Measurements from ENCODE around the gene ZNF74. TPM values are rescaled to one million over a fixed set of nuclear protein-coding genes. Genes with fewer than 3 reads are reported as not detected.
"Not testable (repeated sequence)": the region's sequence is repeated elsewhere in the genome, so short reads cannot be mapped to it uniquely, and the experiment has no call there.

ZNF74 gene
- total RNA-seq, 2 experiments from 2014 or later, result 7.9 to 8.0 TPM

- peaks cover 16% of the 10 kb centered on the region for H3K4me1 Mint-ChIP-seq (ENCODE audit: low read depth)
- H3K36me3 Mint-ChIP-seq (ENCODE audit: low read depth); H3K27me3 Mint-ChIP-seq (ENCODE audit: low read depth); DNase-seq; intact Hi-C loops (cut with micrococcal nuclease); H3K27ac Mint-ChIP-seq; CTCF ChIA-PET; H3K4me3 Mint-ChIP-seq; H3K9me3 Mint-ChIP-seq: not testable (repeated sequence)
These were observed 31.5 kb upstream of the ZNF74 start for GRCh38 chr22:20362403-20362802.

- H3K4me1 Mint-ChIP-seq (ENCODE audit: low read depth), result peaks cover 16% of the 10 kb centered on the region
- H3K27ac Mint-ChIP-seq; H3K36me3 Mint-ChIP-seq (ENCODE audit: low read depth); H3K9me3 Mint-ChIP-seq; CTCF ChIA-PET; H3K27me3 Mint-ChIP-seq (ENCODE audit: low read depth); DNase-seq; intact Hi-C loops (cut with micrococcal nuclease); H3K4me3 Mint-ChIP-seq: not testable (repeated sequence)
These were observed 29.4 kb upstream of the ZNF74 start for GRCh38 chr22:20364335-20365260.

GRCh38 chr22:20366841-20367240 is 27.1 kb upstream of the ZNF74 start:
- CTCF ChIA-PET; intact Hi-C loops (cut with micrococcal nuclease); DNase-seq; H3K4me3 Mint-ChIP-seq; H3K27me3 Mint-ChIP-seq (ENCODE audit: low read depth); H3K27ac Mint-ChIP-seq; H3K36me3 Mint-ChIP-seq (ENCODE audit: low read depth); H3K9me3 Mint-ChIP-seq: not testable (repeated sequence)
- H3K4me1 Mint-ChIP-seq (ENCODE audit: low read depth), result peaks cover 19% of the 10 kb centered on the region

GRCh38 chr22:20368875-20369274 is 25.1 kb upstream of the ZNF74 start:
- H3K9me3 Mint-ChIP-seq; DNase-seq; H3K27me3 Mint-ChIP-seq (ENCODE audit: low read depth); H3K27ac Mint-ChIP-seq; CTCF ChIA-PET; H3K36me3 Mint-ChIP-seq (ENCODE audit: low read depth); intact Hi-C loops (cut with micrococcal nuclease); H3K4me3 Mint-ChIP-seq: not testable (repeated sequence)
- peaks cover 10% of the 10 kb centered on the region for H3K4me1 Mint-ChIP-seq (ENCODE audit: low read depth)

- DNase-seq; H3K9me3 Mint-ChIP-seq; H3K36me3 Mint-ChIP-seq (ENCODE audit: low read depth); H3K4me1 Mint-ChIP-seq (ENCODE audit: low read depth); intact Hi-C loops (cut with micrococcal nuclease); CTCF ChIA-PET; H3K27me3 Mint-ChIP-seq (ENCODE audit: low read depth); H3K4me3 Mint-ChIP-seq; H3K27ac Mint-ChIP-seq: not testable (repeated sequence)
These were observed 22.3 kb upstream of the ZNF74 start for GRCh38 chr22:20371687-20372086.

GRCh38 chr22:20372406-20372854 is 21.5 kb upstream of the ZNF74 start:
- intact Hi-C loops (cut with micrococcal nuclease); H3K36me3 Mint-ChIP-seq (ENCODE audit: low read depth); H3K27ac Mint-ChIP-seq; H3K9me3 Mint-ChIP-seq; H3K4me3 Mint-ChIP-seq; H3K4me1 Mint-ChIP-seq (ENCODE audit: low read depth); CTCF ChIA-PET; H3K27me3 Mint-ChIP-seq (ENCODE audit: low read depth): not testable (repeated sequence)
- peak; percentile 19 for DNase-seq

- H3K27me3 Mint-ChIP-seq (ENCODE audit: low read depth); intact Hi-C loops (cut with micrococcal nuclease); H3K36me3 Mint-ChIP-seq (ENCODE audit: low read depth); H3K4me3 Mint-ChIP-seq; H3K4me1 Mint-ChIP-seq (ENCODE audit: low read depth); H3K9me3 Mint-ChIP-seq; CTCF ChIA-PET; DNase-seq; H3K27ac Mint-ChIP-seq: not testable (repeated sequence)
These were observed 20.7 kb upstream of the ZNF74 start for GRCh38 chr22:20373195-20373706.

- H3K4me3 Mint-ChIP-seq; H3K27ac Mint-ChIP-seq; H3K27me3 Mint-ChIP-seq (ENCODE audit: low read depth); CTCF ChIA-PET; H3K9me3 Mint-ChIP-seq; H3K36me3 Mint-ChIP-seq (ENCODE audit: low read depth); DNase-seq; H3K4me1 Mint-ChIP-seq (ENCODE audit: low read depth); intact Hi-C loops (cut with micrococcal nuclease): not testable (repeated sequence)
These were observed 19.8 kb upstream of the ZNF74 start for GRCh38 chr22:20374130-20374529.

GRCh38 chr22:20376281-20376680 is 17.7 kb upstream of the ZNF74 start:
- intact Hi-C loops (cut with micrococcal nuclease); H3K9me3 Mint-ChIP-seq; DNase-seq; H3K27me3 Mint-ChIP-seq (ENCODE audit: low read depth); H3K27ac Mint-ChIP-seq; H3K36me3 Mint-ChIP-seq (ENCODE audit: low read depth); H3K4me1 Mint-ChIP-seq (ENCODE audit: low read depth); H3K4me3 Mint-ChIP-seq; CTCF ChIA-PET: not testable (repeated sequence)

- H3K4me1 Mint-ChIP-seq (ENCODE audit: low read depth); H3K27me3 Mint-ChIP-seq (ENCODE audit: low read depth); H3K27ac Mint-ChIP-seq; DNase-seq; H3K4me3 Mint-ChIP-seq; intact Hi-C loops (cut with micrococcal nuclease); CTCF ChIA-PET; H3K36me3 Mint-ChIP-seq (ENCODE audit: low read depth); H3K9me3 Mint-ChIP-seq: not testable (repeated sequence)
These were observed 17.0 kb upstream of the ZNF74 start for GRCh38 chr22:20376983-20377382.

GRCh38 chr22:20378110-20378509 is 15.8 kb upstream of the ZNF74 start:
- no peak for DNase-seq
- Mint-ChIP-seq H3K27ac (no peak overlapping the region), H3K4me3 (no peak overlapping the region), H3K27me3 (ENCODE audit: low read depth) (no peaks in the 10 kb centered on the region), H3K36me3 (ENCODE audit: low read depth) (no peaks in the 10 kb centered on the region), H3K9me3 (no peaks in the 10 kb centered on the region), H3K4me1 (ENCODE audit: low read depth) (no peaks in the 10 kb centered on the region)
- intact Hi-C loops (cut with micrococcal nuclease), result no loop called here
- CTCF ChIA-PET, result no interaction called here

GRCh38 chr22:20378684-20379083 is 15.3 kb upstream of the ZNF74 start:
- H3K27me3 Mint-ChIP-seq (ENCODE audit: low read depth); CTCF ChIA-PET; H3K4me3 Mint-ChIP-seq; H3K4me1 Mint-ChIP-seq (ENCODE audit: low read depth); H3K27ac Mint-ChIP-seq; H3K36me3 Mint-ChIP-seq (ENCODE audit: low read depth); DNase-seq; H3K9me3 Mint-ChIP-seq; intact Hi-C loops (cut with micrococcal nuclease): not testable (repeated sequence)

GRCh38 chr22:20380486-20380885 is 13.5 kb upstream of the ZNF74 start:
- Mint-ChIP-seq H3K9me3 (no peaks in the 10 kb centered on the region), H3K4me1 (ENCODE audit: low read depth) (no peaks in the 10 kb centered on the region), H3K27ac (no peak overlapping the region), H3K36me3 (ENCODE audit: low read depth) (no peaks in the 10 kb centered on the region), H3K27me3 (ENCODE audit: low read depth) (no peaks in the 10 kb centered on the region), H3K4me3 (no peak overlapping the region)
- intact Hi-C loops (cut with micrococcal nuclease), result no loop called here
- CTCF ChIA-PET, result interaction anchor here (1.0 to 1.1 kb wide), 2 partner anchors 16 to 76 kb away, joined by 4 read pairs; no protein-coding TSS in a partner anchor
- DNase-seq, result no peak
